ENCODE data around the gene NUP107. TPM values are rescaled to one million over a fixed set of nuclear protein-coding genes. Genes with fewer than 3 reads are reported as not detected.

Gene NUP107
- total and polyA plus RNA-seq, 4 donors: 18.4 to 74.7 (median 26.4) TPM

DNA sequence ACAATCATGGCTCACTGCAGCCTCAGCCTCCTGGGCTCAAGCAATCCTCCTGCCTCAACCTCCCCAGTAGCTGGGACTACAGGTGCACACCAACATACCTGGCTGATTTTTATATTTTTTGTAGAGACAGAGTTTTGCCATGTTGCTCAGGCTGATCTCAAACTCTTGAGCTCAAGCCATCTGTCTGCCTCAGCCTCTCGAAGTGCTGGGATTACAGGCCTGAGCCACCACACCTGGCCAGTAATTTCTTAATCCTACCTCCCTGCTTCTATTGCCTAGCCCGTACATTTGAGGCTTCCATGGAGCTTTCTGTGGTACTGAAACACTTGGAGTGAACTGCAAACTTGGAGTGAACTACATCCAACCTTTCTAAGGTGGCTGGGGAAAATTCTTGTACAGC is 79.9 kb downstream of the NUP107 start:
- H3K27ac ChIP-seq (ENCODE audit: low read depth in 1 of 2, low read length in 1 of 2): no peak overlapping the region
- WGBS, 2 donors: 93 to 94% methylated on average over 2 of the region's 2 CpGs
- no peak overlapping the region for H3K9ac ChIP-seq (ENCODE audit: insufficient read depth in 1 of 2, low read length in 2 of 2)
- H3K27me3 ChIP-seq (ENCODE audit: control insufficient read depth in 3 of 3, insufficient read depth in 3 of 3, low read length in 2 of 3): no peaks in the 10 kb centered on the region
- TF ChIP-seq, protein P1, sequence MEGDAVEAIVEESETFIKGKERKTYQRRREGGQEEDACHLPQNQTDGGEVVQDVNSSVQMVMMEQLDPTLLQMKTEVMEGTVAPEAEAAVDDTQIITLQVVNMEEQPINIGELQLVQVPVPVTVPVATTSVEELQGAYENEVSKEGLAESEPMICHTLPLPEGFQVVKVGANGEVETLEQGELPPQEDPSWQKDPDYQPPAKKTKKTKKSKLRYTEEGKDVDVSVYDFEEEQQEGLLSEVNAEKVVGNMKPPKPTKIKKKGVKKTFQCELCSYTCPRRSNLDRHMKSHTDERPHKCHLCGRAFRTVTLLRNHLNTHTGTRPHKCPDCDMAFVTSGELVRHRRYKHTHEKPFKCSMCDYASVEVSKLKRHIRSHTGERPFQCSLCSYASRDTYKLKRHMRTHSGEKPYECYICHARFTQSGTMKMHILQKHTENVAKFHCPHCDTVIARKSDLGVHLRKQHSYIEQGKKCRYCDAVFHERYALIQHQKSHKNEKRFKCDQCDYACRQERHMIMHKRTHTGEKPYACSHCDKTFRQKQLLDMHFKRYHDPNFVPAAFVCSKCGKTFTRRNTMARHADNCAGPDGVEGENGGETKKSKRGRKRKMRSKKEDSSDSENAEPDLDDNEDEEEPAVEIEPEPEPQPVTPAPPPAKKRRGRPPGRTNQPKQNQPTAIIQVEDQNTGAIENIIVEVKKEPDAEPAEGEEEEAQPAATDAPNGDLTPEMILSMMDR (IDR thresholded peaks at IDR 0.05; ENCODE audit: control extremely low read depth, extremely low read depth): no peak
- ATAC-seq (ENCODE audit: insufficient read depth, low FRiP score): no peak
- no peak for DNase-seq
- H3K36me3 ChIP-seq (ENCODE audit: control insufficient read depth in 4 of 4, insufficient read depth in 4 of 4, low read length in 4 of 4): peaks cover 5 to 19% (median 12%) of the 10 kb centered on the region in 4 donors
- no peak overlapping the region for H3K4me3 ChIP-seq
- H3K4me1 ChIP-seq (ENCODE audit: control insufficient read depth in 5 of 5, insufficient read depth in 5 of 5, low read length in 5 of 5): peaks cover 0 to 2% (median 0%) of the 10 kb centered on the region in 5 donors
- H3K9me3 ChIP-seq (ENCODE audit: control insufficient read depth in 4 of 4, insufficient read depth in 3 of 4, low read length in 3 of 4): no peaks in the 10 kb centered on the region

DNA sequence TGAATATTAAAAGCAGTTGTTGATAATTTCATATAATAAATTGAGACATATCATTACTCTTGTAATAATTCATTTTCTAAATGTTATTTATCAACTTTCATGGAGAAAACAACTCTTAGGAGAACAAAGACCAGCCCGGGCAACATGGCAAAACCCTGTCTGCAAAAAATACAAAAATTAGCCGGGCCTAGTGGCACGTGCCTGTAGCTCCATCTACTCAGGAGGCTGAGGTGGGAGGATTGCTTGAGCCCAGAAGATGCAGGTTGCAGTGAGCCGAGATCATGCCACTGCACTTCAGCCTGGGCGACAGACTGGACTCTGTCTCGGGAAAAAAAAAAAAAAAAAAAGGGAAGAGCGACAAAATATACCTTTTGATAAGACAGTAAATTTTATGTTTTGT is 80.4 kb downstream of the NUP107 start:
- DNase-seq: no peak
- peaks cover 5 to 19% (median 12%) of the 10 kb centered on the region in 4 donors for H3K36me3 ChIP-seq (ENCODE audit: control insufficient read depth in 4 of 4, insufficient read depth in 4 of 4, low read length in 4 of 4)
- H3K9me3 ChIP-seq (ENCODE audit: control insufficient read depth in 4 of 4, insufficient read depth in 3 of 4, low read length in 3 of 4): no peaks in the 10 kb centered on the region
- no peak overlapping the region for H3K27ac ChIP-seq (ENCODE audit: low read depth in 1 of 2, low read length in 1 of 2)
- H3K27me3 ChIP-seq (ENCODE audit: control insufficient read depth in 3 of 3, insufficient read depth in 3 of 3, low read length in 2 of 3): no peaks in the 10 kb centered on the region
- no peak overlapping the region for H3K9ac ChIP-seq (ENCODE audit: insufficient read depth in 1 of 2, low read length in 2 of 2)
- H3K4me1 ChIP-seq (ENCODE audit: control insufficient read depth in 5 of 5, insufficient read depth in 5 of 5, low read length in 5 of 5): peaks cover 0 to 2% (median 0%) of the 10 kb centered on the region in 5 donors
- 92 to 95% methylated on average over 7 of the region's 7 CpGs for WGBS, 2 donors
- no peak overlapping the region for H3K4me3 ChIP-seq
- ATAC-seq (ENCODE audit: insufficient read depth, low FRiP score): no peak
- TF ChIP-seq, protein P1 (IDR thresholded peaks at IDR 0.05; ENCODE audit: control extremely low read depth, extremely low read depth): no peak

DNA sequence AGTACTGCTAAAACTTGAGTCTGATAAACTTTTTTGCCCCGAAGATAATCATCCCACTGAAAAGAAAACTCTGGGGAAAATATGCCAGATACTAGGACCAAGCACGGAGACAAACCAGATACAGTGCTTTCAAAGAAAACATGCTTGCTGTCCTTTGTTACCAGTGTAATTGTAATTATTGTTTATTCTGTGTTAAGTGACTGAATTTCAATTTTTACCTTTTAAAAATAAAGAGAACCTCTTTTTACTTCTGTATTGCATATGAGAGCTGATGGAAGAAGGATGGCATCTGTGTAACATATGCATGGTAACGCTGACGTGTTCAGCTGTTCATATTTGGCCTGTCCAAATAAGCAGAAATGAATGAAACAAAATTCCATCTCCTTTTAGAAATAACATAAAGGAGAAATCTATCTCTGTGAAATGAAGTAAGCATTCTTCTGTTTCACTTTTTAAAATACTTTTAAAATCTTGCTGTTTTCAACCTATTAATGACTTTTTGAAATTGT is 81.7 kb downstream of the NUP107 start:
- ATAC-seq (ENCODE audit: insufficient read depth, low FRiP score) (no peak), DNase-seq (no peak)
- H3K4me3 ChIP-seq: no peak overlapping the region
- H3K27ac ChIP-seq (ENCODE audit: low read depth in 1 of 2, low read length in 1 of 2): no peak overlapping the region
- H3K9ac ChIP-seq (ENCODE audit: insufficient read depth in 1 of 2, low read length in 2 of 2): no peak overlapping the region
- H3K27me3 ChIP-seq (ENCODE audit: control insufficient read depth in 3 of 3, insufficient read depth in 3 of 3, low read length in 2 of 3): no peaks in the 10 kb centered on the region
- H3K36me3 ChIP-seq (ENCODE audit: control insufficient read depth in 4 of 4, insufficient read depth in 4 of 4, low read length in 4 of 4): peaks cover 3 to 12% (median 8%) of the 10 kb centered on the region in 4 donors
- no peaks in the 10 kb centered on the region for H3K9me3 ChIP-seq (ENCODE audit: control insufficient read depth in 4 of 4, insufficient read depth in 3 of 4, low read length in 3 of 4)
- 91 to 96% methylated on average over 4 of the region's 4 CpGs for WGBS, 2 donors
- H3K4me1 ChIP-seq (ENCODE audit: control insufficient read depth in 5 of 5, insufficient read depth in 5 of 5, low read length in 5 of 5): peaks cover 0 to 2% (median 0%) of the 10 kb centered on the region in 5 donors
- TF ChIP-seq, protein P1 (IDR thresholded peaks at IDR 0.05; ENCODE audit: control extremely low read depth, extremely low read depth): no peak

DNA sequence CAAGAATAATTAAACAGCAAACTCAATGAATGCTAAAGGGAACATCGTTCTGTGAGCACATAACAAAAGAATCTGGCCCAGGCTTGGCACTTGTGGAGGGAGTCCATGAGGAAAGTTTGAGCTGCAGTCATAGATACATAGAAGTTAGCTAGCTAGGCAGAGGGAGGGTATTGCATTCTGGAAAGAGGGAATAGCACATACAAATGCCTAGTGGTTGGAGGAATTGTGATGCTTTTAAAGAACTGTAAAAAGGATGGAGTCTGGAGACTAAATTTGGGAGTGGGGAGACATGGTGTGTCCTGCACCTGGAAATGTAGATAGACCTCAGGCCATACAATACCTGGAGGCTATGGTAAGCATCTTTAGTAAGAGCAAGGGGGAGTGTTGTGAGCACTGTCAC is 83.2 kb downstream of the NUP107 start:
- no peak for ATAC-seq (ENCODE audit: insufficient read depth, low FRiP score)
- no peaks in the 10 kb centered on the region for H3K27me3 ChIP-seq (ENCODE audit: control insufficient read depth in 3 of 3, insufficient read depth in 3 of 3, low read length in 2 of 3)
- H3K36me3 ChIP-seq (ENCODE audit: control insufficient read depth in 4 of 4, insufficient read depth in 4 of 4, low read length in 4 of 4): peaks cover 0 to 4% (median 3%) of the 10 kb centered on the region in 4 donors
- H3K4me1 ChIP-seq (ENCODE audit: control insufficient read depth in 5 of 5, insufficient read depth in 5 of 5, low read length in 5 of 5): peaks cover 0 to 2% (median 0%) of the 10 kb centered on the region in 5 donors
- WGBS, 2 donors: 95 to 96% methylated on average over 1 of the region's 1 CpG
- no peak overlapping the region for H3K27ac ChIP-seq (ENCODE audit: low read depth in 1 of 2, low read length in 1 of 2)
- TF ChIP-seq, protein P1 (IDR thresholded peaks at IDR 0.05; ENCODE audit: control extremely low read depth, extremely low read depth): no peak
- no peak overlapping the region for H3K9ac ChIP-seq (ENCODE audit: insufficient read depth in 1 of 2, low read length in 2 of 2)
- no peaks in the 10 kb centered on the region for H3K9me3 ChIP-seq (ENCODE audit: control insufficient read depth in 4 of 4, insufficient read depth in 3 of 4, low read length in 3 of 4)
- no peak overlapping the region for H3K4me3 ChIP-seq
- DNase-seq: no peak

All from lung (tissue), 12 donors.